Chondrocyte (in vitro differentiated cells): ENCODE results near the gene MNDA. TPM values are rescaled to one million over a fixed set of nuclear protein-coding genes. Genes with fewer than 3 reads are reported as not detected.
"Not testable (repeated sequence)": the region's sequence is repeated elsewhere in the genome, so short reads cannot be mapped to it uniquely, and the experiment has no call there.

Source experiments
- DNase-seq: peaks from one replicate; pipeline ENCODE4 v3.0.0; 2021; ENCODE audit warnings: mixed read lengths, low spot score
- H3K27ac Mint-ChIP-seq: one replicate; pipeline ENCODE4 v1.8.0; 2021; ENCODE audit warnings: mild to moderate bottlenecking, moderate library complexity, mixed read lengths; ENCODE audit not compliant: unreplicated experiment
- H3K27me3 Mint-ChIP-seq: 2 replicates; pipeline ENCODE4 v1.8.0; 2021; ENCODE audit warnings: low read depth, mixed read lengths
- H3K36me3 Mint-ChIP-seq: 2 replicates; pipeline ENCODE4 v1.8.0; 2021; ENCODE audit warnings: low read depth, mixed read lengths
- H3K4me1 Mint-ChIP-seq: 2 replicates; pipeline ENCODE4 v1.8.0; 2021; ENCODE audit warnings: low read depth, mild to moderate bottlenecking, mixed read lengths
- H3K4me3 Mint-ChIP-seq: one replicate; pipeline ENCODE4 v1.8.0; 2021; ENCODE audit warnings: mild to moderate bottlenecking, moderate library complexity, mixed read lengths; ENCODE audit not compliant: unreplicated experiment
- H3K9me3 Mint-ChIP-seq: 2 replicates; pipeline ENCODE4 v1.8.0; 2021; ENCODE audit warnings: low read depth, mixed read lengths
- CTCF ChIP-seq: fragments of 200-600 bp; sonication (generic); IDR thresholded peaks from 2 replicates; pipeline ENCODE4 v1.5.0; 2021; ENCODE audit warnings: antibody characterized with exemption, mild to moderate bottlenecking, moderate library complexity
- total RNA-seq: library from RNA; stranded (reverse); gene quantifications from 3 replicates; pipeline ENCODE4 v1.2.1, GENCODE V29; 2021

The MNDA gene
- total RNA-seq, 1 donor from 2014 or later = not detected

- Mint-ChIP-seq H3K36me3 (peaks cover 1% of the 10 kb centered on the region), H3K27me3 (peaks cover 2% of the 10 kb centered on the region), H3K4me3 (no peak overlapping the region), H3K4me1 (no peaks in the 10 kb centered on the region), H3K9me3 (peaks cover 16% of the 10 kb centered on the region), H3K27ac (no peak overlapping the region)
- no peak for TF ChIP-seq CTCF
- no peak for DNase-seq
Measured at GRCh38 chr1:158864595-158864994, 33.4 kb downstream of the MNDA start.

GRCh38 chr1:158870438-158870837, 39.3 kb downstream of the MNDA start:
- H3K36me3 Mint-ChIP-seq, H3K4me3 Mint-ChIP-seq, DNase-seq, H3K27me3 Mint-ChIP-seq, H3K4me1 Mint-ChIP-seq, H3K27ac Mint-ChIP-seq: not testable (repeated sequence)
- H3K9me3 Mint-ChIP-seq = peaks cover 11% of the 10 kb centered on the region

GRCh38 chr1:158873141-158873540, 42.0 kb downstream of the MNDA start:
- DNase-seq = no peak
- Mint-ChIP-seq H3K27me3 (peaks cover 2% of the 10 kb centered on the region), H3K9me3 (peaks cover 3% of the 10 kb centered on the region), H3K36me3 (no peaks in the 10 kb centered on the region), H3K4me1 (no peaks in the 10 kb centered on the region), H3K27ac (no peak overlapping the region), H3K4me3 (no peak overlapping the region)
- no peak for TF ChIP-seq CTCF

- H3K36me3 Mint-ChIP-seq = no peaks in the 10 kb centered on the region
- H3K4me1 Mint-ChIP-seq = no peaks in the 10 kb centered on the region
- no peaks in the 10 kb centered on the region for H3K9me3 Mint-ChIP-seq
Measured at GRCh38 chr1:158893654-158894053, 62.5 kb downstream of the MNDA start.

GRCh38 chr1:158898722-158899121, 67.6 kb downstream of the MNDA start:
- peaks cover 2% of the 10 kb centered on the region for H3K27me3 Mint-ChIP-seq
- H3K9me3 Mint-ChIP-seq = no peaks in the 10 kb centered on the region
- no peak overlapping the region for H3K27ac Mint-ChIP-seq
- H3K36me3 Mint-ChIP-seq = no peaks in the 10 kb centered on the region
- H3K4me3 Mint-ChIP-seq = no peak overlapping the region
- DNase-seq = no peak
- no peaks in the 10 kb centered on the region for H3K4me1 Mint-ChIP-seq
- no peak for TF ChIP-seq CTCF

More at GRCh38 chr1:158893654-158894053, 62.5 kb downstream of the MNDA start:
- no peak for TF ChIP-seq CTCF
- DNase-seq = no peak
- no peak overlapping the region for H3K4me3 Mint-ChIP-seq
- peaks cover 2% of the 10 kb centered on the region for H3K27me3 Mint-ChIP-seq
- no peak overlapping the region for H3K27ac Mint-ChIP-seq

Other genes starting within 250 kb of the MNDA start
- gene OR10Z1, start 226.1 kb upstream of the MNDA start, total RNA-seq = not detected in 3 replicates
- gene SPTA1, start 144.6 kb upstream of the MNDA start, total RNA-seq = not detected in 3 replicates
- gene OR6K2, start 130.7 kb upstream of the MNDA start, total RNA-seq = not detected in 3 replicates
- gene OR6K3, start 110.6 kb upstream of the MNDA start, total RNA-seq = not detected in 3 replicates
- gene OR6K6, start 76.6 kb upstream of the MNDA start, total RNA-seq = not detected in 3 replicates
- not detected in 3 replicates for gene OR6N1, start 59.2 kb upstream of the MNDA start, total RNA-seq
- not detected in 3 replicates for gene OR6N2, start 50.1 kb upstream of the MNDA start, total RNA-seq
- gene PYHIN1, start 100.2 kb downstream of the MNDA start, total RNA-seq = not detected in 3 replicates
- 10.1 to 26.3 TPM (median 13.3 TPM) in 3 replicates for gene IFI16, start 178.6 kb downstream of the MNDA start, total RNA-seq
- not detected in 3 replicates for gene AIM2, start 245.4 kb downstream of the MNDA start, total RNA-seq